GM06990 (cell line): ENCODE results near the gene MTFP1.
"Not testable (repeated sequence)": the region's sequence is repeated elsewhere in the genome, so short reads cannot be mapped to it uniquely, and the experiment has no call there.

Experiments used
- DNase-seq: peaks from one replicate; pipeline ENCODE4 v3.0.0-alpha.2; 2011; ENCODE audit not compliant: insufficient read length; ENCODE audit errors: extremely low read depth
- H3K27me3 ChIP-seq: replicated peaks from 2 replicates; pipeline ENCODE4 v1.6.0; 2011; ENCODE audit warnings: low read length; ENCODE audit not compliant: control insufficient read depth, insufficient read depth
- H3K36me3 ChIP-seq: 2 replicates; pipeline ENCODE4 v1.5.1; 2011; ENCODE audit warnings: low read length; ENCODE audit not compliant: control insufficient read depth, insufficient read depth
- H3K4me3 ChIP-seq: replicated peaks from 2 replicates; pipeline ENCODE4 v1.5.1; 2011; ENCODE audit warnings: low read depth, mild to moderate bottlenecking, control low read depth, low read length
- TF ChIP-seq, protein P1 (sequence below): IDR thresholded peaks from 2 replicates; pipeline ENCODE4 v1.5.1; 2011; ENCODE audit warnings: low read length, control low read depth, mild to moderate bottlenecking, inconsistent platforms; ENCODE audit not compliant: insufficient read depth, poor library complexity, severe bottlenecking

Gene MTFP1

DNA sequence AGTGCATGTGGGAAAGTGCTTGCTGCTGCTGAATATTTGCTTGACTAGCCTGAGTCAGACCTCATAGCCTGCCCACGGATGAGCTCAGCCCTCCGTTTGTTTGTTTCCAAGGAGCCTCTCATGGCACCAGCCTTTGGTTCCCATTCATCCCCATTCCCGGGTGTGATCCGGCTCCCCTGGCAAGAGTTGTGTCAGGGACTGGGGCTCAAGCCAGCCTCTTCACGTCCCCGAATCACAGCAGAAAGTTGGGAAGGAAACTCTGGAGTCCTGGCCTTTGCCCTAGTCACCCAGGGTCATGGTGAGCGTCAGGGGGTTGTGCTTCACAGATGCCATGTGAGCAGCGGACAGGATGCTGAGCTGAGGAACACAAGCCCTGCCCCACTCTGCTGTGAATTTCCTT, 32.4 kb downstream of the MTFP1 start:
- TF ChIP-seq, protein P1, sequence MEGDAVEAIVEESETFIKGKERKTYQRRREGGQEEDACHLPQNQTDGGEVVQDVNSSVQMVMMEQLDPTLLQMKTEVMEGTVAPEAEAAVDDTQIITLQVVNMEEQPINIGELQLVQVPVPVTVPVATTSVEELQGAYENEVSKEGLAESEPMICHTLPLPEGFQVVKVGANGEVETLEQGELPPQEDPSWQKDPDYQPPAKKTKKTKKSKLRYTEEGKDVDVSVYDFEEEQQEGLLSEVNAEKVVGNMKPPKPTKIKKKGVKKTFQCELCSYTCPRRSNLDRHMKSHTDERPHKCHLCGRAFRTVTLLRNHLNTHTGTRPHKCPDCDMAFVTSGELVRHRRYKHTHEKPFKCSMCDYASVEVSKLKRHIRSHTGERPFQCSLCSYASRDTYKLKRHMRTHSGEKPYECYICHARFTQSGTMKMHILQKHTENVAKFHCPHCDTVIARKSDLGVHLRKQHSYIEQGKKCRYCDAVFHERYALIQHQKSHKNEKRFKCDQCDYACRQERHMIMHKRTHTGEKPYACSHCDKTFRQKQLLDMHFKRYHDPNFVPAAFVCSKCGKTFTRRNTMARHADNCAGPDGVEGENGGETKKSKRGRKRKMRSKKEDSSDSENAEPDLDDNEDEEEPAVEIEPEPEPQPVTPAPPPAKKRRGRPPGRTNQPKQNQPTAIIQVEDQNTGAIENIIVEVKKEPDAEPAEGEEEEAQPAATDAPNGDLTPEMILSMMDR, result no peak
- Histone ChIP-seq H3K4me3 (no peak overlapping the region), H3K36me3 (no peaks in the 10 kb centered on the region), H3K27me3 (no peaks in the 10 kb centered on the region)
- no peak for DNase-seq

DNA sequence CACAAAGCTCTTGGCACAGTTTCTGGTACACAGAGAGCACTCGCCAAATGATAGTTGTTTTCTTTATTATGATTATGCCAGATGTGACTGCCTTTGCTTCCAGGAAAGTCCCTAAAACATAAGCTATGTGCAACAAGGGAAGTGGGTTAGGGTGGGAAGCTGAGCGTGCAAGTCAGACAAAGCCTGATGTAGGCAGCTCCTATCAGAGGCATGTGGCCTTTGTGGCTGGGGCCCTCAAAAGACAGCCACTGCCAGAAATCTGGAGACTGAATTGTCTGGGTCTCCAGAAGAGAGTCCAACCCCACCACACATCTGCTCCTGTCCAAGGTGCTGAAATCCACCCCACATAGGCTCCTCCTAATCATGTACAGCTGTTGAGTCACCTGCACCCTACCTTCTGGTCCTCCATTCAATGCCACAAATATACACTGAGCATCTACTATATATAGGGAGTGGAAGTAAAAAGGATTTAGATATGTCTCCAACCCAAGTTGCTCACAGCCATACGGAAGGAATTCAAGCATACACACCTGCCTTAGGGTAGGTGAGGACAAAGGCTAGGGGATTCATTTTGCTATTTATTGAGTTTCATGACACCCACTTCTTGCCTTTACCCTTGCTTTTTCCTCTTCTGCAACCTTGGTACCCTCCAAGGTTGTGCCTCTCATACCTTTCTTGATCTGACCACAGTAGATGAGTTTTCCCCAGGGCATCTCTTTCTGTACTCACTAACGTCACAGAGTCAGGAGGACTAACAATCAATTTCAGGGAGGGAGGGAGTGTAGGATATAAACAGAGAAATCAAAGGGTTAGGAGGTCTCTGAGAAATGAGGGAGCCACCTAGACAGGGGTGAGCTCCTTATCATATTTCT, 33.8 kb downstream of the MTFP1 start:
- TF ChIP-seq, protein P1, result no peak
- no peaks in the 10 kb centered on the region for H3K27me3 ChIP-seq
- H3K36me3 ChIP-seq, result no peaks in the 10 kb centered on the region
- DNase-seq, result no peak
- no peak overlapping the region for H3K4me3 ChIP-seq

DNA sequence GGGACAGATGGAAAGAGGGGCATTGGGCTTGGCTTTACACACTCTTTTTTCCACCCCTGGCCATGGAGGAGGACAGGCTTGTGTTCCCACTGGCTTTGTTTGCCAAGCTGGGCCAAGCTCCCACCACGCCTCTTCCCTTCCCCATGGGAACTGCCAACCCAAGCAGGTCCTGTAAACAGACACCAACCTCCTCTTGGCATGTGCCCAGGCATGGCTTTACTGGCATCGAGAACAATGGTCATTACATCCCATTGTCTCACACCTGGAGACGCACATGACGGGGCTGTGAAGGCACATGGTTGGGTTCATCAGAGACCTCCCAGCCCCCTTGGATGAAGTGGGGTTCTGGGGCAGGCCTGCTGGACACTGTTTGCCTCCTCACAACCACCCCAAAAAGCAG, 34.6 kb downstream of the MTFP1 start:
- DNase-seq, result no peak

GRCh38 chr22:30460555-30460954, 35.0 kb downstream of the MTFP1 start:
- H3K36me3 ChIP-seq, H3K4me3 ChIP-seq, H3K27me3 ChIP-seq, DNase-seq: not testable (repeated sequence)

More for the DNA sequence above, 34.6 kb downstream of the MTFP1 start:
- Histone ChIP-seq H3K36me3 (no peaks in the 10 kb centered on the region), H3K4me3 (no peak overlapping the region), H3K27me3 (no peaks in the 10 kb centered on the region)
- TF ChIP-seq, protein P1, result no peak

DNA sequence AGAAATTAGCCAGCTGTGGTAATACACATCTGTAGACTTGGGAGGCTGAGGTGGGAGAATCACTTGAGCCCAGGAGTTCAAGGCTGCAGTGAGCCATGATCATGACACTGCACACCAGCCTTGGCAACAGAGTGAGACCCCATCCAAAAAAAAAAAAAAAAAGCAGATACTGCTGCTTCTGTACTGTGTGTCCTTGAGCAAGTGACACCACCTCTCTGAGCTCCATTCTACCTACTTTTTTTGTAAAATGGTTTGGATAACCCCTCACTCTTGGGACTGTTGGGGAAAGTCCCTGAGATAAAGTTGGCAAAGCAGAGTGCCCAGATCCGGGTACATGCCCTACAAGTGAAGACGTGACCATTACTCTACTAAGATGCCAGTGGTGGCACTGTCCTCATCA, 43.6 kb downstream of the MTFP1 start:
- Histone ChIP-seq H3K27me3 (no peaks in the 10 kb centered on the region; the same call in none of the 2 replicates), H3K36me3 (no peaks in the 10 kb centered on the region), H3K4me3 (no peak overlapping the region)
- TF ChIP-seq, protein P1, result no peak
- DNase-seq, result no peak

DNA sequence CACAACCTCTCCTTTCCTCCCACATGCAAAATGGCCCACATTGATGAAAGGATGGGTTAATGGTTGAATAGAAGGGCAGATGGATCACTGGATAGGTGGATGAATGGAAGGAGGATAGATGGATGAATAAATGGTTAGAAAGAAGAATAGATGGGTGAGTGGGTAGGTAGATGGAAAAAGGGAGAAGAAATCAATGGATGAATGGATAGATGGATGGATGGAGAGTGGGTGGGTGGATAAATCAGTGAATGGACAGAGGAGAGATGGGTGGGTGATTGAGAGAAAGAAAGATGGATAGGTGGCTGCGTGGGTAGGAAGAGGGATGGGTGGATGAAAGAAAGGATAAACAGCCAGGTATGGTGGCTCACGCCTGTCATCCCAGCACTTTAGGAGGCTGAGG, 45.1 kb downstream of the MTFP1 start:
- DNase-seq, result no peak
- H3K27me3 ChIP-seq, result no peaks in the 10 kb centered on the region; the same call in none of the 2 replicates
- TF ChIP-seq, protein P1, result no peak

More for the DNA sequence above, 45.1 kb downstream of the MTFP1 start:
- Histone ChIP-seq H3K4me3 (no peak overlapping the region), H3K36me3 (no peaks in the 10 kb centered on the region)
